AG04449 (cell line): Measurements from ENCODE around the gene ZNF532.

Source experiments
- CTCF ChIA-PET: fragments of 350-600 bp; formaldehyde crosslinking; extraction: SDS; loops from one replicate; lab custom pipeline; 2021; ENCODE audit warnings: antibody characterized with exemption; lab: Yijun Ruan, JAX
- POLR2A ChIA-PET: fragments of 400-600, 350-600 bp; formaldehyde crosslinking; extraction: SDS; loops from one replicate; lab custom pipeline; 2020; ENCODE audit warnings: antibody characterized with exemption, inconsistent platforms; lab: Yijun Ruan, JAX
- DNase-seq: peaks from one replicate; pipeline ENCODE4 v3.0.0-alpha.2; 2010; ENCODE audit warnings: low read depth, low spot score
- H3K4me3 ChIP-seq: 2 replicates; pipeline ENCODE4 v1.5.1; 2011; ENCODE audit warnings: low read depth, mild to moderate bottlenecking, control low read depth, low read length
- CTCF ChIP-seq: IDR thresholded peaks from one replicate; pipeline ENCODE4 v1.5.1; 2011; ENCODE audit warnings: mild to moderate bottlenecking, moderate library complexity, low read length, control low read depth, inconsistent platforms; ENCODE audit not compliant: insufficient read depth; ENCODE audit errors: missing control alignments

The ZNF532 gene

GRCh38 chr18:58955738-58956137 lies 91.1 kb downstream of the ZNF532 start:
- ChIA-PET POLR2A (no interaction called here), CTCF (no interaction called here)

GRCh38 chr18:58958628-58959027 lies 94.0 kb downstream of the ZNF532 start:
- TF ChIP-seq CTCF = no peak
- ChIA-PET CTCF (interaction anchor here (1.1 to 1.7 kb wide), 3 partner anchors 98 to 178 kb away, joined by 3 to 4 read pairs (median 4); no protein-coding TSS in a partner anchor), POLR2A (no interaction called here)
- DNase-seq = no peak
- H3K4me3 ChIP-seq = no peak overlapping the region

More at GRCh38 chr18:58955738-58956137, 91.1 kb downstream of the ZNF532 start:
- TF ChIP-seq CTCF = no peak
- no peak overlapping the region for H3K4me3 ChIP-seq
- DNase-seq = no peak

- CTCF ChIA-PET = interaction anchor here (0.9 to 1.6 kb wide), 3 partner anchors 12 to 180 kb away, joined by 3 to 5 read pairs (median 4); no protein-coding TSS in a partner anchor
- POLR2A ChIA-PET = no interaction called here
- no peak for DNase-seq
- no peak overlapping the region for H3K4me3 ChIP-seq
- no peak for TF ChIP-seq CTCF
Observed at GRCh38 chr18:58960508-58960907, 95.8 kb downstream of the ZNF532 start.

- ChIA-PET CTCF (interaction anchor here (0.9 to 1.6 kb wide), 3 partner anchors 12 to 180 kb away, joined by 3 to 5 read pairs (median 4); no protein-coding TSS in a partner anchor), POLR2A (no interaction called here)
- DNase-seq = no peak
- TF ChIP-seq CTCF = no peak
- no peak overlapping the region for H3K4me3 ChIP-seq
Observed at GRCh38 chr18:58960946-58961722, 96.5 kb downstream of the ZNF532 start.

GRCh38 chr18:58962336-58962735 lies 97.7 kb downstream of the ZNF532 start:
- DNase-seq = no peak
- ChIA-PET CTCF (interaction anchor here (1.6 kb wide), 1 partner anchor 10 kb away, joined by 4 read pairs; no protein-coding TSS in a partner anchor), POLR2A (no interaction called here)
- H3K4me3 ChIP-seq = no peak overlapping the region
- no peak for TF ChIP-seq CTCF

- ChIA-PET CTCF (interaction anchor here (1.1 kb wide), 1 partner anchor 74 kb away, joined by 3 read pairs; no protein-coding TSS in a partner anchor), POLR2A (no interaction called here)
- TF ChIP-seq CTCF = no peak
- DNase-seq = no peak
- H3K4me3 ChIP-seq = no peak overlapping the region
Observed at GRCh38 chr18:58965291-58966004, 100.8 kb downstream of the ZNF532 start.
